ENCODE results near the gene SRRM4.

The SRRM4 gene

DNA sequence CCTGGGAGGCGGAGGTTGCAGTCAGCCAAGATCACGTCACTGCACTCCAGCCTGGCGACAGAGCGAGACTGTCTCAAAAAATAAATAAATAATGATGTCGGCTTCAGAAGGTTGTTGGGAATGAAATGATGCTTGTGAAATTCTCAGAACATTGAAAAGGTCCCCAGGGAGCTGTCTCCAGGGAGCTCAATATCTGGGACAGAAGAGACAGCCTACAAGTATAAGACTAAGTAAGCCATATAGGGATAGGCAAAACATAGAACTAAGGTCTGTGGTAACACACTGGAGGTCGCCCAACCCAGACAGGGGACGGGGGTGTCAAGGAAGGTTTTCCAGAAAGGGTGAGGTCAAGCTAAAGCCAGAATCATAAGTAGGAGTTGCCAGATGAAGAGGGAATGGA is 167.9 kb downstream of the SRRM4 start:
- no peak overlapping the region for H3K4me3 Mint-ChIP-seq
- no peaks in the 10 kb centered on the region for H3K4me1 Mint-ChIP-seq (ENCODE audit: low read depth)
- no peaks in the 10 kb centered on the region for H3K36me3 Mint-ChIP-seq
- H3K27ac Mint-ChIP-seq = no peak overlapping the region
- no peaks in the 10 kb centered on the region for H3K9me3 Mint-ChIP-seq (ENCODE audit: low read depth)
- H3K27me3 Mint-ChIP-seq = peaks cover 31% of the 10 kb centered on the region

DNA sequence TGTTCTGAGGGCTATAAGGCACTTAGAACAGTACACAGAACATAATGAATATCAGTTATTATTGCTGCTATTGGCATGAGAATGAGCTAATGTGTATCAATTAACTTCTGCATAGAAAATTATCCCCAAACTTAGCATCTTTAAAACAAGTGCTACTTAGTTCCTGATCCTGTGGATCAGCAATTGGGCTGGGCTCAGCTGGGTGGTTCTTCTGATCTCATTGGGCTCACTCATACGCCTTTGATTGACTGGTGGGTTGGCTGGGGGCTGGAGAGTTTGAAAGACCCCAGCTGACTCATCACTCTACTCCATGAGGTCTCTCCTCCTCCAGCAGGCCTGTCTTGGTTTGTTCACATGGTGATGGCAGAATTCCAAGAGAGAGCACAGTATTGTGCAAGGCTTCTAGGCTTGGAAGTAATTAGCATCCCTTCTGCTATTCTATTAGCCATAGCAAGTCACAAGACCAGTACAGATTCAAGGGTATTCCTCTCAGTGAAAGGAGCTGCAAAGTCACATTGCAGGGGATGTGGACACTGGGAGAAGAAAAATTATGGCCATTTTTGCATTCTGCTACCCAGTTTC is 170.2 kb downstream of the SRRM4 start:
- H3K4me1 Mint-ChIP-seq (ENCODE audit: low read depth) = no peaks in the 10 kb centered on the region
- H3K4me3 Mint-ChIP-seq = no peak overlapping the region
- no peaks in the 10 kb centered on the region for H3K36me3 Mint-ChIP-seq
- H3K27me3 Mint-ChIP-seq = peaks cover 23% of the 10 kb centered on the region
- H3K9me3 Mint-ChIP-seq (ENCODE audit: low read depth) = no peaks in the 10 kb centered on the region
- H3K27ac Mint-ChIP-seq = no peak overlapping the region

DNA sequence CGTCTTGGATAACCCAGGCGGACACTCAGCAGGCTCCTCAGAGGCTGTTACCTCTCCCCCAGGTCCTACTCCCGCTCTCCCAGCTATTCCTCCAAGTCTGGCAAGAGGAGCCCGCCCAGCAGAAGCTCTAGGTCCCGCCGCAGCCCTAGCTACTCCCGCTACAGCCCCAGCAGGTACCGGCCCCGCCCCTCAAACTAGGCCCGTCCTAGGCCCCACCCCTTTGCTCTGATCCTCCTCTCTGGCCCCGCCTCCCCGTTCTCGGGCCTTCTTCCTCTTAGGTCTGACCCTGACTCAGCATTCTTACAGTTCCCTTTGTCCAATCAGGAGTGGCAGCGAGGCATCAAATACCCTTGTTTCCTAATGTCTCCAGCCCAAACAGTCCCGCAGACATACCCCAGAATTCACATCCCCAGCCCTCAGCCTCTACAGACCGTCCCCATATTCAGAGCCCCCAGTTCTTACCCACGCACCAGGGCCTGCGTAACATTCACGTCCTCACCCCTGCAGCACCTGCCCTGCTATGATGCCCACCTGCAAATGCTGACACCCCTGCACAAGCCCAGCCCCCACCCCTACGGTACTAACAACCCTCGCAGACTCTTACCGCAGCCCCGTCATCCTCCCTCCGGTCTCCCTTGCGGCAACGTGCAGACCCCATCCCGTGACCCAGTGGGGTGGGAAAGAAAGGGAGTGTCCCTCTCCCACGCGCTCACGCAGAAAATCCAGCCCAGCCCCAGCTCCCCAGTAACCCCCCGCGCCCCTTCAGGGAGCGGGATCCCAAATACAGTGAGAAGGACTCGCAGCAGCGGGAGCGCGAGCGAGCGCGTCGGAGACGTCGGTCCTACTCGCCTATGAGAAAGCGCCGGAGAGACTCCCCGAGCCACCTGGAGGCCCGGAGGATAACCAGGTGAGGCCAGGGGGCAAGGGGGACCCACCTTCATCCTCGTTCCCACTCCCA is 172.4 kb downstream of the SRRM4 start:
- Mint-ChIP-seq H3K36me3 (no peaks in the 10 kb centered on the region), H3K27ac (no peak overlapping the region), H3K4me1 (ENCODE audit: low read depth) (no peaks in the 10 kb centered on the region), H3K4me3 (no peak overlapping the region), H3K9me3 (ENCODE audit: low read depth) (no peaks in the 10 kb centered on the region), H3K27me3 (peaks cover 20% of the 10 kb centered on the region)

DNA sequence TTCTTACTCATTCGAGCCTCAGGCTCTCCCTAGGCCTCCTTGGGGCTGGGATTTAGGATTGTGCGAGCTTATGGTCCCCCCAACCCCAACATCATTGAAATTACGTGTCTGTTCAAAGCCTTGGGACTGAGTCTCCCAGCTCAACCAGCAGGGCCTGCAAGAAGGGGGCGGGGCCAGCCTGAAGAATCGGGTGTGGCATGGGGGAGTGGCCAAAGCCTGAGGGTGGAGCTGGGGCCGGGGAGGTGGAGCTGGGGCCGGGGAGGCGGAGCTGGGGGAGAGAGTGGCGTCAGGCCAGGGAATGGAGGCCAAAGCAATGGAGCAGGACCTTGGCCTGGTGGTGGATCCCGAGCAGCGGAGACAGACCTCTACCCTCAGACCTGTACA is 173.1 kb downstream of the SRRM4 start:
- Mint-ChIP-seq H3K36me3 (no peaks in the 10 kb centered on the region), H3K27me3 (peaks cover 20% of the 10 kb centered on the region), H3K4me1 (ENCODE audit: low read depth) (no peaks in the 10 kb centered on the region), H3K9me3 (ENCODE audit: low read depth) (no peaks in the 10 kb centered on the region), H3K27ac (no peak overlapping the region), H3K4me3 (no peak overlapping the region)

DNA sequence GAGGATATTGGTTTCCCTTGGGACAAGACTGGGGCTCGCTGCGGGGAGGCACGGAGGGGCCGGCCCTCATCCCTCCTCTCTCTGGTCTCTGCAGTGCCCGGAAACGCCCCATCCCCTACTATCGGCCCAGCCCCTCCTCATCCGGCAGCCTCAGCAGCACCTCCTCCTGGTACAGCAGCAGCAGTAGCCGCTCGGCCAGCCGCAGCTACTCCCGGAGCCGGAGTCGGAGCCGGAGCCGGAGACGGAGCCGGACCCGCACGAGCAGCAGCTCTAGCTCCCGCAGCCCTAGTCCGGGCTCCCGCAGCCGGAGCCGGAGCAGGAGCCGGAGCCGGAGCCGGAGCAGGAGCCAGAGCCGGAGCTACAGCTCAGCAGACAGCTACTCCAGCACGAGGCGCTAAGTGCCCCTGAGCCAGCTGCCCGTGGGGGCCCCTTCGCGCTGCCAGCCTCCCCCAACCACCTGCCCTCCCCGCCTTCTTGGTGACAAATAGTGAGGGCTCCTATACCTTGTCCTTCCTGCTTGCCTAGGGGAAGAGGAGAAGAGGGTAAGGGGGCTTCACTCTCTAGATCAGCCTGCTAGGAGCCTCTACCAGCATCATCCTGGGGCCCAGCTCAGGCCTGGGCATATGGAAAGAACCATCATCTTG is 175.2 kb downstream of the SRRM4 start:
- no peaks in the 10 kb centered on the region for H3K4me1 Mint-ChIP-seq (ENCODE audit: low read depth)
- H3K27me3 Mint-ChIP-seq = peaks cover 17% of the 10 kb centered on the region
- no peaks in the 10 kb centered on the region for H3K36me3 Mint-ChIP-seq
- H3K27ac Mint-ChIP-seq = no peak overlapping the region
- no peaks in the 10 kb centered on the region for H3K9me3 Mint-ChIP-seq (ENCODE audit: low read depth)
- H3K4me3 Mint-ChIP-seq = no peak overlapping the region

DNA sequence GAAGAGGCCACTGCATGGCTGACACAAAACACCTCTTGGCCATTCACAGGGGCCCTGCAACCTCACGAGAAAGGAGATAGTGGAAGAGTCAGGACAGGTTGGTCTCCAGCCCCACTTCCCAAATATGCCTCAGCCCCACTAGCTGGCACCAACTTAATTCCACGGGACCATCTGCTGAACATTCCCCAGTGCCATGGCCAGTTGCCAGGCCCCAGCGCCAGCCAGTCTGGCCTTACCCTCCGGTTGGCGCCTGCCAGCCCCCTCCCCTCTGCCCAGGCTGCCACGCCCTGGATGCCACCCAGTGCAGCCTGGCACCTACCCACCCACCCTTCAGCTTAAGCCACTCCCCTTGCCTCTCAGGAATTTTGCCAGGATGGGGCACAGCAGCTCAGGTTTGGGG is 176.2 kb downstream of the SRRM4 start:
- Mint-ChIP-seq H3K27ac (no peak overlapping the region), H3K27me3 (peaks cover 14% of the 10 kb centered on the region), H3K4me3 (no peak overlapping the region), H3K36me3 (no peaks in the 10 kb centered on the region), H3K9me3 (ENCODE audit: low read depth) (no peaks in the 10 kb centered on the region), H3K4me1 (ENCODE audit: low read depth) (no peaks in the 10 kb centered on the region)

DNA sequence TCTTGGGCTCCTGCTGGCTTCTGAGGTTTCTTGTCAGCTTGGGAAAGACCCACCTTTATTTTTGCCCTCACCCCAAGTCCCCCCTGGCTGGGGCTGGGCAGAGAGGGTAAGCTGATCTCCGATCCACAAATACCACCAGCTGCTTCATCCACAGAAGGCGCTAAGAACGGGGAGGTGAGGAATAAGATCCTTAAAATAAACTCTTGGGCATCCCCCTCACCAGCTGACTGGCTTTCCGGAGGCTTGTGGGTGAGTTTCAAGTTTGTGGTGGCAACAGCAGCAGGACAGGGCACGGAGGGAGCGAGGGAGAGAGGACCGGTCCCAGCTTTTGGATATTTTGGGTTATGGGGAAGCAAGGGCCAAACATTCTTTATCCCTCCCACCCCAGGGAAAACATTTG is 176.6 kb downstream of the SRRM4 start:
- peaks cover 9% of the 10 kb centered on the region for H3K27me3 Mint-ChIP-seq
- no peak overlapping the region for H3K27ac Mint-ChIP-seq
- H3K4me1 Mint-ChIP-seq (ENCODE audit: low read depth) = no peaks in the 10 kb centered on the region
- H3K36me3 Mint-ChIP-seq = no peaks in the 10 kb centered on the region
- no peaks in the 10 kb centered on the region for H3K9me3 Mint-ChIP-seq (ENCODE audit: low read depth)
- H3K4me3 Mint-ChIP-seq = no peak overlapping the region

DNA sequence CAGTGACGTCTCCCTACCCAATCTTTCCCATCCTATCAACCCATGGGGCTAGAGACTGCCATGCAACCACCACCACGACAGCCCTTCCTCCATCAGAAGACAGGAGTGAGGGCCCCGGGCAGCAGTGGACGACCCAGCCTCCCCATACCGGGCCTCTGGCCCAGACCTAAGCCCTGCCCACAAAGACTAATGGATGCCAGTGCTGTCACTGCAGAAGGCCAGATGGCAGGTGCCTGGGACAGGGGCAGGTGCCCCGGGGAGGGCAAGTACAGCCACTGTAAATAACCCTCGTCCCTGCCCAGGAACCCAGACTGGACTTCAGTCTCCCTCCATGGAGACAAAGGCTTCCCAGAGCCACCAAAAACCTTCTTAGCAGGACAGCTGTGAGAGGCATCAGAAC is 177.1 kb downstream of the SRRM4 start:
- Mint-ChIP-seq H3K27me3 (peaks cover 7% of the 10 kb centered on the region), H3K9me3 (ENCODE audit: low read depth) (no peaks in the 10 kb centered on the region), H3K36me3 (no peaks in the 10 kb centered on the region), H3K27ac (no peak overlapping the region), H3K4me1 (ENCODE audit: low read depth) (no peaks in the 10 kb centered on the region), H3K4me3 (no peak overlapping the region)

DNA sequence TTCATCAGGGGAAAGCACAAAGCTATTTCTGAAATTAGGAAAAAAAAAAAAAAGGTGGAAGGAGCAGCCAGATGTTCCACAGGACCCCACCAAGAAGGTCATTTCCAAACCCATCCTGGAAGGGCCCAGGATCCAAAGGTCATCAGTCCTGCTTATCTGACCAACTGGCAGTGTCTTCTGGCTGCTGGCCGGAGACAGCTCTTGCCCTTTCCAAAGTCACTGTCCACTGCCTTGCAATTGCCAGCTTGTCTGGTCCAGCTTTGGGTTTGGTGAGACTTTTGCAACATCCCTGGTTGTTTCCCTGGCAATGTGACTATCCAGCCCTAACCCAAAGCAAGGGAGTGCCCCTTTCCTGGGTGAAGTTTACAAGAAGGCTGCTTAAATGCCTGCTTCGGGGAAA is 178.5 kb downstream of the SRRM4 start:
- Mint-ChIP-seq H3K27me3 (peaks cover 2% of the 10 kb centered on the region), H3K4me3 (no peak overlapping the region), H3K27ac (no peak overlapping the region), H3K9me3 (ENCODE audit: low read depth) (no peaks in the 10 kb centered on the region), H3K4me1 (ENCODE audit: low read depth) (no peaks in the 10 kb centered on the region), H3K36me3 (no peaks in the 10 kb centered on the region)

DNA sequence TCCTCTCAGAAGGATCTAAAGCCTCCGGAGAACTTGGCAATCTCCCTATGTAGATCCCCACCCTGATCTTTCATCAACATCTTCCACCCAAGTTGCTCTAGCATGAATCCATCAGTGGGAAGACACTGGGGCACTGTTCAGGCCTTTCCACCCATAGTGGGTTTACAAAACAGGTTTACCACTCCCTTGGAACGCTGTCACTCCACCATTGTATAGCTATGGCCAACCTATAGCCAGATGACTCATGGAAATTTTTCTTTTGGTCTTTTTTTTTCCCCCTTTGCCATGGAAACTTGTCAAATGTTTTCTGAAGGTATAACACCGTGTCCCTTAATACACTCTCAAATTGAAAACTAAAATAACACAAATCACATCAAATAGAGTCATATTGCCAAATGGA is 186.6 kb downstream of the SRRM4 start:
- no peaks in the 10 kb centered on the region for H3K4me1 Mint-ChIP-seq (ENCODE audit: low read depth)
- H3K4me3 Mint-ChIP-seq = no peak overlapping the region
- no peak overlapping the region for H3K27ac Mint-ChIP-seq
- H3K36me3 Mint-ChIP-seq = no peaks in the 10 kb centered on the region
- H3K27me3 Mint-ChIP-seq = no peaks in the 10 kb centered on the region
- H3K9me3 Mint-ChIP-seq (ENCODE audit: low read depth) = no peaks in the 10 kb centered on the region

DNA sequence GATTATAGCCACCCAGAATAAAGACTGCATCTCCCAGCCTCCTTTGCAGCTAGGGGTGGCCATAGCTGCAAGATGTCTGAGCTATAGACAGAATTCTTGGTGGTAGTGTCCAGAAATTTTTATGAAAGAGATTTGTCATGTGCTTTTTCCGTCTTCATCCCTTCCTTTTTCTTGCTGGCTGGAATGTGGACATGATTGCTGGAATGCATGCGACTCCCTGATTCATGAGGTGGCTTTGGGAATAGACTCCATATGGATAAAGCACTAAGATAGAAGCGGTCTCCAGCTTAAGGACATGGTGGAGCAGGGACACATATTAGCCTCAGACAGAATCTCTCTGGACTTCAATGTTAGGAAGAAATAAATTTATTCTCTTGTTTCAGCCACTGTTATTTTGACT is 187.4 kb downstream of the SRRM4 start:
- Mint-ChIP-seq H3K4me3 (no peak overlapping the region), H3K27me3 (no peaks in the 10 kb centered on the region), H3K36me3 (no peaks in the 10 kb centered on the region), H3K4me1 (ENCODE audit: low read depth) (no peaks in the 10 kb centered on the region), H3K9me3 (ENCODE audit: low read depth) (no peaks in the 10 kb centered on the region), H3K27ac (no peak overlapping the region)

DNA sequence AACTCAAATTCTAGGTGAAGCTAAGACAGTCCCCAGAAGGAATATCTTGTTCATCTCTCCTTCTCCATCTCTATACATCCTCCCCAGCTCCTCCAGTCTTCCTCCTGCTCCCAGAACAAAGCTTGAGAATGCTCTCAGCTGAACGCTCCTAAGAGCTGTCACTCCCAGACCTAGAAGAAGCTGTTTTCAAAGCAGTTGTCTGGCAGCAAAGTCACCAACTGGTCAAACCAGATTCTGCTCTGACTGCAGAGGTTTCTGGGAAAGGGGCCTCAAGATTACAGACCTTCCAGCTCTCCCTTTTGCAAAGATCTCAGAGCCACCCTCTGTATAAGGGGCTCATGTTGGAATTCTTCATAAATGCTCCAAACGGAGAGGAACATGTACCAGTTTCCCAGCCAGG is 187.8 kb downstream of the SRRM4 start:
- no peaks in the 10 kb centered on the region for H3K27me3 Mint-ChIP-seq
- H3K4me3 Mint-ChIP-seq = no peak overlapping the region
- H3K27ac Mint-ChIP-seq = no peak overlapping the region
- no peaks in the 10 kb centered on the region for H3K36me3 Mint-ChIP-seq
- no peaks in the 10 kb centered on the region for H3K4me1 Mint-ChIP-seq (ENCODE audit: low read depth)
- H3K9me3 Mint-ChIP-seq (ENCODE audit: low read depth) = no peaks in the 10 kb centered on the region

DNA sequence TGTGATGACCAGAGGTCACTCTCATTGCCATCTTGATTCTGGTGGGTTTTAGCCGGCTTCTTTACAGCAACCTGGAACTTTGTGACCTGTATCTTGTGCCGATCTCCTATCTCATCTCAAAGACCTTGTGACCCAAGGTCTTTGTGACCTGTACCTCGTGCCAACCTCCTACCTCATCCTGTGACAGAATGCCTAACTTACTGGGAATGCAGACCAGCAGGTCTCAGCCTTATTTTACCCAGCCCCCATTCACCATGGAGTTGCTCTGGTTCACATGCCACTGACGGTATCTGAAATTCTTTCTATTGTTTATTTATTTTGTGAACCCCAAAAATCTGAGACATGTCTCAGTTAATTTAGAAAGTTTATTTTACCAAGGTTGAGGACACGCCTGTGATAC is 189.9 kb downstream of the SRRM4 start:
- Mint-ChIP-seq H3K36me3 (no peaks in the 10 kb centered on the region), H3K4me3 (no peak overlapping the region), H3K4me1 (ENCODE audit: low read depth) (no peaks in the 10 kb centered on the region), H3K9me3 (ENCODE audit: low read depth) (no peaks in the 10 kb centered on the region), H3K27me3 (no peaks in the 10 kb centered on the region), H3K27ac (no peak overlapping the region)

DNA sequence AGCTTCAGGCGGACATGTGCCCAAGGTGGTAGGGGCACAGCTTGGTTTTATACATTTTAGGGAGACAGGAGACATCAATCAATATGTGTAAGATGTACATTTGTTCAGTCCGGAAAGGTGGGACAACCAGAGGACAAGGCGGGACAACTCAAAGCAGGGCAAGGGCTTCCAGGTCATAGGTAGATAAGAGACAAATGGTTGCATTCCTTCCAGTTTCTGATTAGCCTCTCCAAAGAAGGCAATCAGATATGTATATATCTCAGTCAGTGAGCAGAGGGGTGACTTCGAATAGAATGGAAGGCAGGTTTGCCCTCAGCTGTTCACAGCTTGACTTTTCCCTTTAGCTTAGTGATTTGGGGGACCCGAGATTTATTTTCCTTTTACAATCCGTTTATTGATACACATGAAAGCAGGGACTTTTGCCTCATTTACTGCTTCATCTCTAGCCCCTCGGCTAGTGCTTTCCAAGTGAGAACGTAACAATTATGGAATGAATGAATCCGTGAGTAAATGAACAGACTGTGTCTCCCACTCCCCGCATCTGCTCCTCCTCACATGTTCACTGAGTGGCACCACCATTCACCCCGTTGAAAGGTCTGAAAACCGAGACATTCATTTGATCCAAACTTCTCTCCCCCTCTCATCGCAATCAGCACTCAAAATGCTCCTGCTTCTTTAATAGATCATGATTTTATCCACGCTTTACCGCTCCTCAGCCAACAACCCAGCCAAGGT is 190.5 kb downstream of the SRRM4 start:
- H3K27ac Mint-ChIP-seq = no peak overlapping the region
- no peaks in the 10 kb centered on the region for H3K4me1 Mint-ChIP-seq (ENCODE audit: low read depth)
- H3K36me3 Mint-ChIP-seq = no peaks in the 10 kb centered on the region
- no peaks in the 10 kb centered on the region for H3K27me3 Mint-ChIP-seq
- H3K9me3 Mint-ChIP-seq (ENCODE audit: low read depth) = no peaks in the 10 kb centered on the region
- H3K4me3 Mint-ChIP-seq = no peak overlapping the region

DNA sequence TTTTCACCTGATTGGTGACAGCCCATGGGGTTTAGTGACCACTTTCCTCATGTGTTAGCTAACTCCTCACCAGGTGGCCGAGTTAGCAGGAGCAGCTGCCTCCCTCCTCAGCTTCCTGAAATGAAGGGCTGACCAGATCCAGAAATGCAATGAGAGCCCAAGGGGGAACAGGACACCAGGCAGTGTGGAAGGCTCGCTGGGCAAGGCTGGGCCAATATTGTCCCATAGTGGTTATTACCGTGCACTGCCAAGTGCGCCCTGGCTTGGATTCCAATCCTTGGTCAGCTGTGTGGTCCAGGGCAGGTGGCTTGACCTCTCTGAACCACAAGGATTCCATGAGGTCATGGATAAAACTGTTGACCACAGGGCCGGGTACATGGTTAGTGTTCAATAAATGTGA is 193.7 kb downstream of the SRRM4 start:
- no peak overlapping the region for H3K27ac Mint-ChIP-seq

More for the DNA sequence above, 193.7 kb downstream of the SRRM4 start:
- H3K4me3 Mint-ChIP-seq = no peak overlapping the region
- no peaks in the 10 kb centered on the region for H3K36me3 Mint-ChIP-seq
- H3K9me3 Mint-ChIP-seq (ENCODE audit: low read depth) = no peaks in the 10 kb centered on the region
- no peaks in the 10 kb centered on the region for H3K27me3 Mint-ChIP-seq
- H3K4me1 Mint-ChIP-seq (ENCODE audit: low read depth) = no peaks in the 10 kb centered on the region

Data from activated naive CD8-positive, alpha-beta T cell (primary cell).